Measurements from ENCODE around the gene MDH2.

DNA sequence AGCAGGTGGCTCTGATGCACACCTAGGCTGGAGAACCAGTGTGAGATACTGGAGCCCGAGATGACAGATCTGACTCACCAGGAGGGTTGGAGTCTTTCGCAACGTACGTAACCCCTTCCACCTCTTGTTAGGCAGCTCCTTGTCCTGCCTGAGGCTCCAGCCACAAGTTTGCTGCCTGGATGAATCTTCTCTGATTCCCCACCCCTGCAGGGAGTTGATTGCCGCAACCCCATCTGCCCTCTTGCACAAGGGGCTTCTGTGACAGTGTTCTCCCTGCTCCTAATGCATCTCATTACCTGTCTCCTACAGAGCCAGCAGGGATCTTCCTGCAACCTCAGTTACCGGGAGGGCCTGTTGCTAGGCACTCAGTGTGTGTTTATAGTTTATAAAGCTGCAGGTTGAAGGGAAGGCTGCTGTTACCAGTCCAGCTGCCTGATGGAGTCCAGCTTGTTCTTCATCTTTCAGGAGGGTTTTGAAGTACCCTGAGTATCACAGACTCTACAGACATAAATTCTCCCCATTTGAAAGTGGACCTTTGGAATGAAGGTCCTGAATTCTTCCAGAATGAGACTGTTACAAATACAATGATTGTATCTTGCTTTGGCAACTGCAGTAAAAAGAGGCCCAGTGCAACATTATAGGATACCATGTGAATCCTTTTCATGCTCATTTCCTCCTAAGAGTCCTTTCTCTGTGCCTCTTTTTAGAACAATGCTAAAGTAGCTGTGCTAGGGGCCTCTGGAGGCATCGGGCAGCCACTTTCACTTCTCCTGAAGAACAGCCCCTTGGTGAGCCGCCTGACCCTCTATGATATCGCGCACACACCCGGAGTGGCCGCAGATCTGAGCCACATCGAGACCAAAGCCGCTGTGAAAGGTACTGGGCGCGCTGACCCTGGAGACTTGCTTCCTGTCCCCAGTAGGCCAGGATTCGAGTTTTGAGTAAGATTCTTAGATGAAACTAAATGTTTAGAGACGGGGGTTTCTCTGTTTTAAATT lies 6.5 kb downstream of the MDH2 start:
- TF ChIP-seq CTCF (IDR thresholded peaks at IDR 0.05; ENCODE audit: low read length) (no peak), EZH2 (IDR thresholded peaks at IDR 0.05; ENCODE audit: borderline replicate concordance, low read length) (no peak)

Measured in OCI-LY1 (cell line).